Stimulated activated effector memory CD8-positive, alpha-beta T cell treated with anti-CD3 and anti-CD28 coated beads, Interleukin-12 subunit alpha, Interleukin-12 subunit beta, amount 100 ng/mL, for 72 hours (primary cell): ENCODE measurements around the gene STARD5.

Experiments used
- ATAC-seq: fragments of 150-1000 bp; cut with Tn5 transposase; 2 replicates; pipeline ENCODE4 v1.10.0; 2021
- DNase-seq, 2 donors: peaks; one replicate each; pipeline ENCODE4 v3.0.0; 2021 to 2022; ENCODE audit warnings: low spot score in 2 of 2
- H3K27ac Mint-ChIP-seq: one replicate; pipeline ENCODE4 v1.8.0; 2022; ENCODE audit warnings: mild to moderate bottlenecking, mixed read lengths
- H3K36me3 Mint-ChIP-seq: one replicate; pipeline ENCODE4 v1.8.0; 2022; ENCODE audit warnings: mild to moderate bottlenecking, mixed read lengths
- H3K4me1 Mint-ChIP-seq: one replicate; pipeline ENCODE4 v1.8.0; 2022; ENCODE audit warnings: mixed read lengths
- H3K4me3 Mint-ChIP-seq: one replicate; pipeline ENCODE4 v1.8.0; 2022; ENCODE audit warnings: mild to moderate bottlenecking, mixed read lengths
- H3K9me3 Mint-ChIP-seq: one replicate; pipeline ENCODE4 v1.8.0; 2022; ENCODE audit warnings: mixed read lengths

The STARD5 gene

DNA sequence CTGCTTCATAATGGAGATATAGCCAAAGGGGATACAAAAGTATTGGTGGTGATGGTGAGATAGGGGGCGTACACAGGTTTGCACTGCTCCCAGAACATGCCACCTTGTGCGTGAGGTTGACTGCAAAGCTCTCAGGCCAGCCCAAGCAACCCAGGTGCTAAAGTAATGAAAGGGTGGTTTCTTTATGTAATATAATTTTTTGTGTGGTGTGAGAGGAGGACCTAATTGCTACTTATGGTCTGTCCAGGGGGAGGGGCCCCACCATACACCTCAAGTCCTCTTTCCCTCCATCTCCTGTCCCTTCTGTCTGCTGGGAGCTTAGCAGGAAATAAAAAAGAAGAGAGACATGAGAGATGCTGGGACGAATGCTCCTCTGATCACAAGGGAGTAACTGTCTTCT, 53.8 kb downstream of the STARD5 start:
- no peaks in the 10 kb centered on the region for H3K9me3 Mint-ChIP-seq
- ATAC-seq = no peak
- no peaks in the 10 kb centered on the region for H3K36me3 Mint-ChIP-seq
- no peak for DNase-seq
- no peak overlapping the region for H3K27ac Mint-ChIP-seq
- peaks cover 26% of the 10 kb centered on the region for H3K4me1 Mint-ChIP-seq
- no peak overlapping the region for H3K4me3 Mint-ChIP-seq

DNA sequence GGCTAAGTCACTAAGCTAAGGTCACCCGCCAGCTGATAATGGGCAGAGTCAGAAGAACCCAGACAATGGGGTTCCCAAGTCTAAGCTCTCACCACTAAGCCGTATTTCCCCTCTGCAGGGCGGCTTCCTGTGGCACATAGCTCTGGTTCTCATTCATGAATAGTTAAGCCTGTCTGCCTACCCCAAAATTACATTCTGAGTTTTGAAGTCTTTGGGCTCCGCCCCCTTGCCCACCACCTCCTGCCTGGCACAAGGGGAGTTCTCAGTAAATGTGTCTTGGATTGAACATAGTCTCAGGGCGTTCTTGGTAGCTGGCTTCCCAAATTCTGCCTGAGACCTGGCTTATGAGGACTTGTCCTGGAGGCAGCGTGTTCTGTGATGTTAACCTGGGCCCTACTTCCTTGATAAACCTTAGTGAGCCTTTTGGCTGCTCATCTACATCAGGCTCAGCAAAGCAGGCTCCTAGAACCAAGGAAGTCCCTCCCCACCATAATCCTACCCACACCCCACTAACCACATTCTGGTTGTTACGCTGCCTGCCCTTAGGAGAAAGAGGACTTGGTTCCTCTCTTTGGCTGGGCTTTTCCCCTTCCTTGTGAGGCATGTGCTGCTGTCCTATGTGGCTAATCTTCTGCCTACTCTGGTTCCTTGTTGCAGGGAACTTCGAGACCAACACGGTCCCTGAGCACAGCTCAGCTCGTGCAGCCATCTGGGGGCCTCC, 54.9 kb downstream of the STARD5 start:
- peaks cover 19% of the 10 kb centered on the region for H3K4me1 Mint-ChIP-seq
- H3K36me3 Mint-ChIP-seq = no peaks in the 10 kb centered on the region
- H3K27ac Mint-ChIP-seq = peak overlapping the region; percentile 52
- no peak for ATAC-seq
- DNase-seq = no peak
- no peaks in the 10 kb centered on the region for H3K9me3 Mint-ChIP-seq
- H3K4me3 Mint-ChIP-seq = no peak overlapping the region

DNA sequence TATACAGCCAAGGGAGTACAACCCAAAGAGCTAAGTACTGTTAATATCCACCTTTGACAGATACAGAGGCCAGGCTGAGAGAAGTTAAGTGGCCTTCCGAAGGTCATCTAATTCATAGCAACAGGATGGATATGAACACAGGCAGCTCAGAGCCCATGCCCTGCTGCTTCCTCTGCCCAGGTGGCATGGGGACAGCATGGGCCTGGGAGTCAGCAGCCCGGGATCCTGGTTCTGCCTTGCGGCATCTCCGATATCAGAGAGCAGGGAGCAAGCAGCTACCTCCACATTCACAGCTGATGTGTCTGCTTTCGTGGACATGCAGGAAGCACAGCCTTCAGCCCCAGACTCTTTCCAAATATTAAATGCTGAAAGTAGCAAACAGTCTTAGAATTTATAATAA, 55.6 kb downstream of the STARD5 start:
- Mint-ChIP-seq H3K4me1 (peaks cover 19% of the 10 kb centered on the region), H3K4me3 (no peak overlapping the region), H3K36me3 (no peaks in the 10 kb centered on the region), H3K9me3 (no peaks in the 10 kb centered on the region), H3K27ac (no peak overlapping the region)
- DNase-seq (no peak), ATAC-seq (no peak)

DNA sequence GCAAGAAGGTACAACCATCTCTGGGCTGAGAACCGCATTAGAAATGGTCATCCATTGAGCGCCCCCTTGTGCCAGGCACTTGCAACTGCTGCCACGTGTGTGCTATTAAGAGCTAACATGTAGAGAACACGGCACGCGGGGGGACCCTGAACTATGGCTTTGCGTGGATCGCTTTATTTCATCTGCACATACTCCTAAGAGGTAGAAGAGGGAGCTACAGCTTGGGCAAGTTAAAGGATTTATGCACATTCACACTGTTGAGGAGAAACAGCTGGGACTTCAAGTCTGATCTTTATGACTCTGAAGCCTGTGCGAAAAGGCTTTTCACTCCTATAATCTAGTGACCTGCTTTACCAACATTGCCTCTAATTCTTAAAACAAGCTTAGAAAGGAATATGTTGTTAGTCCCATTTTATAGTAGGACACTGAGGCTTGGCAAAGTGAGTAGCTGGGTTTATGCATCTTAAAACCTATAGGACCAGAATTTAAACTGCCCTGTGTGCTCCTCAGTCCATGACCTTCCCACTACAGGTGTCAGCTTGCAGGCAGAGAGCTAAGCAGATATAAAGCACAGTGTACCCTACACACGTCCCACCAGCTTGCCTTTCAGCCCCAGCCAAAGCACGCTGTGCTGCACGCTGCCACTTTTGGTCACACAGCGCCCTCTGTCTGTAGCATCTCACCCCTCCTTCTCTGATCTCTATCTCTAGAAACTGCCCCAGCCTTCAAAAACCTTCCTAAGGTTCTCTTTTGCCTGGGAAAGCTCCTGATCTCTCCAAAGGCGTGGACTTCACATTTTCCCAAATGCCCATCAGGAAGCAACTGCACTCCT, 57.8 kb downstream of the STARD5 start:
- no peaks in the 10 kb centered on the region for H3K36me3 Mint-ChIP-seq
- peak overlapping the region; percentile 59 for H3K4me3 Mint-ChIP-seq
- H3K4me1 Mint-ChIP-seq = peaks cover 19% of the 10 kb centered on the region
- H3K27ac Mint-ChIP-seq = peak overlapping the region; percentile 41
- DNase-seq (peak; percentile 79 to 90), ATAC-seq (peak; percentile 92)
- H3K9me3 Mint-ChIP-seq = no peaks in the 10 kb centered on the region

DNA sequence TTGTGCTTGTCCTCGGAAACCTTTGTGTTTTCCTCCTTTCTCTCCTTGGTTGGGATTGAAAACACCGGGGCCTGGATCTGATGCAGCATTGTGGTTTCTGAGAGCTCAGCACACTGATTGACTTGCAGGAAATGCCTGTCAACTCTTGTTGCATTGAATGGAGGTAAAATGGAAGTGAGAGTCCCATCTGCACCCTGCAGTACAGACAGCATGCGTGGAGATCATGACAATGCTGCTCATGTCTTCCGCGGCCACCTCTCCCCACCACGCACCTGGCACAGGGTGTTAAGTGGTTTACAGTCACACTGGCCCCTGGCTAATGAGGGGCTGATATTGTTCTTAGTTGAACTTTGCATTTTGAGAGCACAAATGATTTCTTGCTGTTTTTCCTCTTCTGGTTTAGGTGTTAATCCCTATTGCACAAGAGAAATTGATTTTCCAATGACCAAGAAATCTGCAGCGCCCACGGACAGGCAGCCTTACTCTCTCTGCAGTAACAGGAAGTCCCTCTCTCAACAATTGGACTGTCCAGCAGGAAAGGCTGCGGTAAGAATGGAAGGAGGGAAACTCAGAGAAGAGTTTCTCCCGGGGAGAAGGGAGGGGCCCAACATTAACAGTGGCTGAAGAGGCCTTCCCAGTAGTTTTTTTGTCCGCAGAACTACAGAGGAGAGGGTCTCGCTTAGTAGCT, 58.5 kb downstream of the STARD5 start:
- H3K36me3 Mint-ChIP-seq = no peaks in the 10 kb centered on the region
- H3K9me3 Mint-ChIP-seq = no peaks in the 10 kb centered on the region
- peak overlapping the region; percentile 41 for H3K27ac Mint-ChIP-seq
- DNase-seq (no peak), ATAC-seq (no peak)
- peaks cover 19% of the 10 kb centered on the region for H3K4me1 Mint-ChIP-seq
- H3K4me3 Mint-ChIP-seq = peak overlapping the region; percentile 59

DNA sequence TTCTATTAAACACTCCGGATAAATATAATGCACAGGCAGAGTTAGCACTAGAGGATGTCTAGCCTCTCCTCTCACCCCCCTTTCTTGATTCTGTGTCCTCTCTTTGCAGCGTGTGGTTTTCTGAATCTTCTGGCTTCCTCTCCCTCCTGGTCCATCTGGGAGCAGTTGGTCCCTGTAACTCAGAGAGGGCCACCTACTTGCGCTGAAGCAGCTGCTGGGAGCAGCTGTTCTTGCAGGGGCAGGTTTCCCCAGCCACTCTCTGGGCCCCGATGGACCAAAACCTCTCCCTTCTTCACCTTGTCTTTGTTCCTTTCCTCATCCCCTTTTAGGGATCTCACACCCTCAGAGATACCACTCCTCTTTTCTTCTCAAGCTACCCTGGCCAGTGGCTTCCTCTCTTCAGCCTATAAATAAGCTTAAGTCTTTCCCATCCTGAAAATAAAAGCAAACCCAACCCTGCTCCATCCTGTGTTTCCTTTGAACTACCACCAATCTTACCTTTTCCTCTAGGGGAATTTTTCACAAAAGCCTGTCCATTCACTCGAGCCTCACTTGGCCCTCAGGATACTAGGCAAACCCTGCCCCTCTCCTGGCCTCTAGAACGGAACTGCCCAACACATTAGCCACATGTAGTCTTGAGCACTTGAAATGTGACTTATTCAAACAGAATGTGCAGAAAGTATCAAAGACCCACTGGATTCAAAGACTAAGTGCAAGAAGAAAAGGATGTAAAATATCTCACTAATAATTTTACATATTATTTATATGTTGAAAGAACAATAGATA, 59.7 kb downstream of the STARD5 start:
- Mint-ChIP-seq H3K36me3 (no peaks in the 10 kb centered on the region), H3K4me3 (no peak overlapping the region), H3K9me3 (no peaks in the 10 kb centered on the region), H3K4me1 (peaks cover 19% of the 10 kb centered on the region), H3K27ac (no peak overlapping the region)
- ATAC-seq (no peak), DNase-seq (peak in 1 of 2 donors; percentile 40)

DNA sequence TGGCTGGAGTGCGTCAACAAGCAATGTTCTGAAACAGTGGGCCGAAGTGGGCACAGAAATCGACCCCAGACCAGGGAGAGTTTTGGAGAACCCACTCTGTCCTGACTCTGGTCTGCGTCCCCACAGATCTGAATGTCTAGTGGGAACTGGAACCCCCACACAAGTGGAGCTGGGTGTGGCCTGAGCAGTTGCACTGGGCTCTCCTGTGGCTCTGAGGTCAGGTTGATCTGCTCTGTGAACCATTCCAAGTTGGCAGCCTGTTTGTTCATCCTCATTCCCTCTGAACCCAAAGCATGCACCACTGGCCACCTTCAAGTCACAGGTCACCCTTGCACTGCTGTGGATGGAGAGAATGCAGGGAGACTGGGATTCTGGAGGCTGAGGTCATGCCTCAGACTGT, 60.5 kb downstream of the STARD5 start:
- ATAC-seq = no peak
- Mint-ChIP-seq H3K4me3 (no peak overlapping the region), H3K4me1 (peaks cover 19% of the 10 kb centered on the region), H3K27ac (no peak overlapping the region), H3K9me3 (no peaks in the 10 kb centered on the region), H3K36me3 (no peaks in the 10 kb centered on the region)
- DNase-seq = peak in 1 of 2 donors; percentile 41

DNA sequence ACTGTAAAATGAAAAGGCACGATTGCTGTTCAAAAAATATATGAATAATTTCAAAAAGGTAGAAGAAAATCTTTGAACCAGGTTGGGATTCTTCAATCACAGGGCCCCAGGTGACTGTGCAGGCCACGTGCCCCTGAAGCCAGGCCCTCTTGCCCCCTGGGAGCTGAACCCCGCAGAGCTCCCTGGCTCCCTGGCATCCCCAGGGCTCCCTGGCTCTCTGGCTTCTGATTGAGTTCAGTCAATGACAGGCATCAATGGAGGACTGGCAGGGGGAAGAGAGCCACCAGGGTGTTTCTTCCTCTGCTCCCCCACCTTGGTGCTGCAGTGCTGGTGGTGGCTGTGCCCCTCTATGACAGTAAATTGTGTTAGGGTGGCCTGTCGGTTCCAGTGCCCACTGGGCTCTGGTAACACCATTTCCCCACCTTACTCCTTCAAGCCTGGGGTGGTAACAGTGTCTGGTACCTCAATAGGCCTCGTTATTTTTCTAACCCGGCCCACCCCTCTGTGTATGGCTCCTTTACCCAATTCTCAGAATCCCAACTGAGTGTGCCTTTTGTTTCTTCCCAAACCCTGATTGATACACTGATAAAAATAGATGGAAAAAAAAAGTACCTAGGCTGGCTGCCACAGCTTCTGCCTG, 62.6 kb downstream of the STARD5 start:
- Mint-ChIP-seq H3K9me3 (no peaks in the 10 kb centered on the region), H3K36me3 (no peaks in the 10 kb centered on the region), H3K4me1 (peaks cover 12% of the 10 kb centered on the region), H3K27ac (no peak overlapping the region), H3K4me3 (no peak overlapping the region)
- no peak for ATAC-seq
- no peak for DNase-seq

DNA sequence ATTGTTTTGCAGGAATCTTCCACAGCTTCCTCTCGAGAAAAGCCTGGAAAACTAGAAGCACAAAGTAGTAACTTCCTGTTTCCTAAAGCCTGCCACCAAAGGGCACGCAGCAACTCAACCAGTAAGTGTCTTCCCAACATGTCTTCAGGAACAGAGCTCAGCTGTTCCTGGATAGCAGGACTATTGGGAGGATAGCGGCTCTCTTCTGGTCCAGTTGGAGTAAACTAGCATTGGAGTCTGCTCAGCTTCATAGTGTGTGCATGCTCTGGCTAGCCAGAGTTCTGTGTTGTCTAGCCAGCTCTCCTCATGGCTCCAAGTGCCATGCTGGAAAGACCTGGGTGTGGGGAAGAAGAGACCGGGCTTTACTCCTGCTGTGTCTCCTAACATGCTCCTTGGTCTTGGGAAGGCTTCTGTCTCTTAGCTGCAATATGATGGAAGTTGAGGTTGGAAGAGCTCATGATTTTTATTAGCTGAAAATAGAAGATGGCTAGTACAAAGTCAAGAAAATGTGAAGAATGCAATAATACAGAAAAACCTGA, 64.1 kb downstream of the STARD5 start:
- Mint-ChIP-seq H3K9me3 (no peaks in the 10 kb centered on the region), H3K36me3 (no peaks in the 10 kb centered on the region), H3K4me3 (no peak overlapping the region), H3K27ac (no peak overlapping the region), H3K4me1 (no peaks in the 10 kb centered on the region)
- no peak for ATAC-seq
- DNase-seq = no peak
